Heart right ventricle (tissue), 16 donors: ENCODE measurements around the gene SMYD3. TPM values are rescaled to one million over a fixed set of nuclear protein-coding genes. Genes with fewer than 3 reads are reported as not detected.

Experiments
- ATAC-seq, 8 donors: fragments of 200-7000 bp; cut with Tn5 transposase; one replicate each; pipeline ENCODE4 v1.9.1; 2020; ENCODE audit warnings: mild to moderate bottlenecking in 8 of 8, moderate library complexity in 8 of 8, moderate number of reproducible peaks in 1 of 8
- DNase-seq, 2 donors: peaks; one replicate each; pipeline ENCODE4 v3.0.0-alpha.2; 2020
- H3K27ac ChIP-seq, 10 donors: fragments of 200-600 bp; sonication (generic) in 2 of 10; one replicate each; pipeline versions ENCODE4 v1.5.0 to v1.8.0; 2020 to 2022; ENCODE audit warnings: mild to moderate bottlenecking in 3 of 10
- H3K27me3 ChIP-seq, 7 donors: fragments of 200-600 bp; one replicate each; pipeline ENCODE4 v1.8.0; 2021 to 2022; ENCODE audit warnings: mild to moderate bottlenecking in 2 of 7
- H3K36me3 ChIP-seq, 9 donors: fragments of 200-600 bp; sonication (generic) in 1 of 9; one replicate each; pipeline versions ENCODE4 v1.5.0 to v1.8.0; 2020 to 2022; ENCODE audit warnings: mild to moderate bottlenecking in 2 of 9
- H3K4me1 ChIP-seq, 9 donors: fragments of 200-600 bp; sonication (generic) in 1 of 9; one replicate each; pipeline versions ENCODE4 v1.5.0 to v1.8.0; 2020 to 2022; ENCODE audit warnings: mild to moderate bottlenecking in 4 of 9
- H3K4me3 ChIP-seq, 10 donors: fragments of 200-600 bp; sonication (generic) in 2 of 10; one replicate each; pipeline versions ENCODE4 v1.5.0 to v1.8.0; 2020 to 2022; ENCODE audit warnings: mild to moderate bottlenecking in 7 of 10, moderate library complexity in 2 of 10
- H3K9me3 ChIP-seq, 11 donors: fragments of 200-600 bp in 10 of 11; sonication (generic) in 2 of 11; one replicate each; pipeline versions ENCODE4 v1.5.0 to v1.8.0; 2013 to 2022; ENCODE audit warnings: mild to moderate bottlenecking in 2 of 11, control low read depth in 1 of 11, moderate library complexity in 1 of 11
- CTCF ChIP-seq, 9 donors: fragments of 200-600 bp; sonication (generic) in 2 of 9; IDR thresholded peaks; one replicate each; pipeline versions ENCODE4 v1.5.0 to v1.8.0; 2021 to 2022; ENCODE audit warnings: antibody characterized with exemption in 9 of 9, mild to moderate bottlenecking in 5 of 9, moderate library complexity in 1 of 9
- WGBS, 2 donors: extraction: QIAGEN DNeasy Blood & Tissue Kit; methylation state at CpG; one replicate each; pipeline ENCODE4 v1.1.7; 2013; ENCODE audit warnings: inconsistent platforms in 1 of 2; 5-methylcytosine and 5-hydroxymethylcytosine counted together
- intact Hi-C, 10 donors: fragments of 100-400 bp; cut with DNase I; formaldehyde crosslinking; loops; one replicate each; pipeline versions ENCODE4 v1.11.1 to v1.14.2; 2022
- polyA plus RNA-seq, 2 donors: library from polyadenylated mRNA; stranded (reverse); fragments of 200-250 nt; gene quantifications; one replicate each; pipeline ENCODE4 v1.2.3, GENCODE V29; 2013
- total RNA-seq, 10 donors: library from RNA; stranded (reverse); fragmentation: NEBNext Ultra II Directional in 3 of 10; extraction: Animal tissue kit (Norgen Biotek cat#: 25700) in 3 of 10; gene quantifications; one replicate each; pipeline versions ENCODE4 v1.2.1 to v1.2.4, GENCODE V29; 2021 to 2023
- donor health status: Arrhythmogenic right ventricular cardiomyopathy.
- donor health status: ischemic (EF 13 %, LVEDD 7.1; RV severe dilation, severe dysfunction).
- donor health status: healthy with polysubstance abuse.
- donor health status: DM: no; HTN: yes; CAD: no.
- donor health status: DM: no; HTN: no; CAD: no.
- donor health status: ischemic (EF 25% LVEDD 6.9; RV normal size, moderate dysfunction).
- donor health status: ischemic (EF 25% LVEDD 5.7; RV mildly dilated, moderate dysfunction).
- donor health status: healthy.
- donor health status: DM: yes; HTN: yes; CAD: no.
- donor health status: Ischemic cardiomyopathy.
- donor health status: ischemic (EF 35%, LVEDD 5.7; RV mildly dilated, moderate dysfunction).
- donor health status: nonischemic (EF 11% LVEDD 7.7; RV severe dilation, severe dysfunction).
- donor health status: DM: yes; HTN: yes; CAD: no.
- donor health status: PGD.
- donor health status: ischemic (EF 29% LVEDD 5.4; RV normal size, mild dysfunction).
- donor health status: nonischemic (EF 23%, LVEDD 6.1; RV moderate dilation, normal function).

The SMYD3 gene
- total and polyA plus RNA-seq, 12 donors = 5.9 to 13.9 (median 8.1) TPM

GRCh38 chr1:245707941-245708340 lies 799.1 kb downstream of the SMYD3 start:
- 95% methylated on average over 5 of the region's 5 CpGs for WGBS, 2 donors
- DNase-seq = no peak
- no peaks in the 10 kb centered on the region for H3K9me3 ChIP-seq
- no peak overlapping the region for H3K4me3 ChIP-seq
- no peak overlapping the region for H3K27ac ChIP-seq
- intact Hi-C loops = no loop called here
- no peaks in the 10 kb centered on the region for H3K27me3 ChIP-seq
- H3K36me3 ChIP-seq = no peaks in the 10 kb centered on the region
- no peak for TF ChIP-seq CTCF (IDR thresholded peaks at IDR 0.05)
- ATAC-seq = no peak
- H3K4me1 ChIP-seq = peaks cover 0 to 9% (median 0%) of the 10 kb centered on the region in 9 donors

GRCh38 chr1:245704765-245705164 lies 802.3 kb downstream of the SMYD3 start:
- H3K27me3 ChIP-seq = no peaks in the 10 kb centered on the region
- intact Hi-C loops = no loop called here
- peaks cover 0 to 9% (median 0%) of the 10 kb centered on the region in 9 donors for H3K4me1 ChIP-seq
- H3K4me3 ChIP-seq = no peak overlapping the region
- H3K9me3 ChIP-seq = no peaks in the 10 kb centered on the region
- DNase-seq (no peak), ATAC-seq (no peak)
- TF ChIP-seq CTCF (IDR thresholded peaks at IDR 0.05) = no peak
- WGBS, 2 donors = 64 to 74% methylated on average over 7 of the region's 7 CpGs
- no peaks in the 10 kb centered on the region for H3K36me3 ChIP-seq
- no peak overlapping the region for H3K27ac ChIP-seq

GRCh38 chr1:245704341-245704740 lies 802.7 kb downstream of the SMYD3 start:
- WGBS, 2 donors = 68 to 69% methylated on average over 6 of the region's 6 CpGs
- H3K4me1 ChIP-seq = peaks cover 0 to 9% (median 0%) of the 10 kb centered on the region in 9 donors
- ATAC-seq (no peak), DNase-seq (no peak)
- no peaks in the 10 kb centered on the region for H3K27me3 ChIP-seq
- TF ChIP-seq CTCF (IDR thresholded peaks at IDR 0.05) = no peak
- no peak overlapping the region for H3K4me3 ChIP-seq
- no peaks in the 10 kb centered on the region for H3K36me3 ChIP-seq
- no peak overlapping the region for H3K27ac ChIP-seq
- intact Hi-C loops = no loop called here
- H3K9me3 ChIP-seq = no peaks in the 10 kb centered on the region

GRCh38 chr1:245702346-245702745 lies 804.7 kb downstream of the SMYD3 start:
- ATAC-seq (no peak), DNase-seq (no peak)
- H3K9me3 ChIP-seq = no peaks in the 10 kb centered on the region
- H3K27me3 ChIP-seq = no peaks in the 10 kb centered on the region
- intact Hi-C loops = no loop called here
- WGBS, 2 donors = 96 to 98% methylated on average over 13 of the region's 13 CpGs
- H3K27ac ChIP-seq = no peak overlapping the region
- no peaks in the 10 kb centered on the region for H3K36me3 ChIP-seq
- no peak for TF ChIP-seq CTCF (IDR thresholded peaks at IDR 0.05)
- H3K4me1 ChIP-seq = peaks cover 0 to 9% (median 0%) of the 10 kb centered on the region in 9 donors
- no peak overlapping the region for H3K4me3 ChIP-seq
